GM18508 (cell line): ENCODE data around the gene SP3.

Experiments used
- ATAC-seq: cut with Tn5 transposase; IDR thresholded peaks from one replicate; pipeline ENCODE4 v1.9.1; 2021; ENCODE audit warnings: moderate number of reproducible peaks; ENCODE audit not compliant: insufficient read depth, unreplicated experiment

Gene SP3

DNA sequence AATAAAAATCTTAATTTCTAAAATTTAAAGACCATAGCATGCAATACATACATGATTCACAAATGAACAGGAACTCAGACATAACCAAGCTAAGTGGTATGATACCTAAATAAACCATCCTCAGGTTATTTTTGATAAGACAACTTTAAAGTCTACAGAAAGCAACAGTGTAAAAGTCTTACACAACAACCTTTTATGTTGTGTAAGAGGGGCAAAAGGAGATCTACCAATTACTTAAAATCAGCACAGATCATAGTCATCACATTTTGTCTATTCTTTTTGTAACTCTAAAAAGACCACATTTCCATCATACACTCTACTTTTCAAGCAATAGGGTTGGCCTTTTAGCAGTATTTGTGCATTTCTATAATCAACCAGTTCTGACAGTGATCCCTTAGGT, 16.3 kb downstream of the SP3 start:
- ATAC-seq = no peak

DNA sequence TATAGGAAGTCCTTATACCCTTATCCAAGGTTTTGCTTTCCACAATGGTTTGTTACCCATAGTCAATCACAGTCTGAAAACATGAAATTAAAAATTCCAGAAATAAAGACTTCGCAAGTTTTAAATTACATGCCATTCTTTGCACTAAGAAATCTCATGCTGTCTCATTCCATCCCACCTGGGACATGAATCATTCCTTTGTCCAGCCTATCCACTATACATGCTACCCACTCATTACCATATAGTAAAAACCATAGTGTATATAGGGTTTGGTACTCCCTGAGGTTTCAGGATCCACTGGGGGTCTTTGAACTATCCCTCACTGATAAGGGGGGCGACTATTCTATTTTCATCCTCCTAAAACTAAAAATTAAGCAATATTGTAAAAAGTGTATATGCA, 17.0 kb downstream of the SP3 start:
- no peak for ATAC-seq

DNA sequence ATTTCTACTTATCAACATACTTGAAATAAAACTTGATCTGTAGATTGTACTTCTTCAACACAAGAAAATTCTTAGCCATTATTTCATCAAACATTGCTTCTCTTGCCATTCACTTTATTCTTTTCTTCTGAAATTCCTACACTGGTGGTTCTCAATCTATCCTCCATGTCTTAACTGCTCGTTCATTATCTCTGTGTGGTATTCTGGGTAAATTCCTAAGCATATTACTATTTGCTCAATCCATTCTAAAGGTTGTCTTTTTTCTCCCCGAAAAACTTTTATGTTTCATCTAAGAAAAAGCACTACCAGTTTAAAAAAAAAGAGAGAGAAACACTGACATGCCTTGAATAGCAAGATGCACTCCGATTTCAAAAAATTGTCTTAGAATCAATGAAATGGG, 18.0 kb downstream of the SP3 start:
- no peak for ATAC-seq

DNA sequence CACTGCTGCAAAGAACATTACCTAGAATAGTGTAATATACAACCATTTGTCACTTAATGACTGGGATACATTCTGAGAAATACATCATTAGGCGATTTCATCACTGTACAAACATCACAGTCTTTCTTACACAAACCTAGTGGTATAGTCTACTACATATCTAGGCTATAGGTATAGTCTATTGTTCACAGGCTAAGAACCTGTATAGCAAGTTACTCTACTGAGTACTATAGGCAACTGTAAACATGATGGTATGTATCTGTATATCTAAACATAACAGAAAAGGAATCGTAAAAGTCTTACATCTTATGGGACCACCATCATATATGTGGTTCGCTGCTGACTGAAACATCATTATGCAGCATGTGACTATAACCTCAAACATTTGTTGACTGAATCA, 21.4 kb downstream of the SP3 start:
- no peak for ATAC-seq

DNA sequence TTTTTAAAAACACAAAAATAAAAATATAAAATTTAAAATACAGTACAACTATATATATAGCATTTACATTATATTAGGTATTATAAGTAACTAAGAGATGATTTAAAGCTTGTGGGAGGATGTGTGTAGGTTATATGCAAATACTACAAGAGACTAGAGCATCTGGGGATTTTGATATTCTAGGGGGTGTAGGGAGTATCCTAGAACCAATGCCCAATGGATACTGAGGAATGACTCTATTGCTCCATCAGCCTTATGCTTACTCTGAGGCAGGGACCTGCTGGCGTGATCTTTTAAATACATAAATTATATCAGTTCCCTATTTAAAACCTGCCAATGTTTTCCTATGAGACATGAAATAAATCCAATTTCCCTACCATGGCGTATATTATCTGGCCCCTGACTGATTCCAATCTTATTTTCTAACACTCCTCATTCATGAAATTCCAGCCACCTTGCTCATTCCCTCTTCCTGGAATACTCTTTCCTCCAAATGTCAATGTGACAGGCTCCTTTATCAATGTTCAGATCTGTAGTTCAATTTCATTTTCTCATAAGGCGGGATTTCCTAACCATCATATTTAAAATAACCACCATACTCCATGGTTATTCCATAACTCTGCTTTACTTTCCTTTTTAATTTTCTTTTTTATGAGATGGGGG, 22.2 kb downstream of the SP3 start:
- no peak for ATAC-seq

DNA sequence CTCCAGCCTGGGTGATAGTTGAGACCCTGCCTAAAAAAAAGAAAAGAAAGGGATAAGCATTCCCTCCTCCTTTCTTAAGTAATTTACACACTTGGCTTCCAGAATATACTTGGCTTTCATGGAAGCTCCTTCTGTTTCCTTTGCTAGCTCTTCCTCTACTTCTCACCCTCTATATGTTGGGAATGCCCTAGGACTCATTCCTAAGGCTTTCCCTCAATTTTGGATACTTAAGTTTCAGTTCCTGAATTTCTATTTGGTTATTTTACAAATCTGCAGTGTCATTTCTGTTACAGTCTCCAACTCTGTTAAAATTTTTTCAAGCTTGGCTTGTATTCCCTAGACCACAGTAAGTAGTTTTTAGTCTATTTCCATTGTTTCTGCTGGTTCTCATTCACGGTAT, 23.6 kb downstream of the SP3 start:
- ATAC-seq = no peak

DNA sequence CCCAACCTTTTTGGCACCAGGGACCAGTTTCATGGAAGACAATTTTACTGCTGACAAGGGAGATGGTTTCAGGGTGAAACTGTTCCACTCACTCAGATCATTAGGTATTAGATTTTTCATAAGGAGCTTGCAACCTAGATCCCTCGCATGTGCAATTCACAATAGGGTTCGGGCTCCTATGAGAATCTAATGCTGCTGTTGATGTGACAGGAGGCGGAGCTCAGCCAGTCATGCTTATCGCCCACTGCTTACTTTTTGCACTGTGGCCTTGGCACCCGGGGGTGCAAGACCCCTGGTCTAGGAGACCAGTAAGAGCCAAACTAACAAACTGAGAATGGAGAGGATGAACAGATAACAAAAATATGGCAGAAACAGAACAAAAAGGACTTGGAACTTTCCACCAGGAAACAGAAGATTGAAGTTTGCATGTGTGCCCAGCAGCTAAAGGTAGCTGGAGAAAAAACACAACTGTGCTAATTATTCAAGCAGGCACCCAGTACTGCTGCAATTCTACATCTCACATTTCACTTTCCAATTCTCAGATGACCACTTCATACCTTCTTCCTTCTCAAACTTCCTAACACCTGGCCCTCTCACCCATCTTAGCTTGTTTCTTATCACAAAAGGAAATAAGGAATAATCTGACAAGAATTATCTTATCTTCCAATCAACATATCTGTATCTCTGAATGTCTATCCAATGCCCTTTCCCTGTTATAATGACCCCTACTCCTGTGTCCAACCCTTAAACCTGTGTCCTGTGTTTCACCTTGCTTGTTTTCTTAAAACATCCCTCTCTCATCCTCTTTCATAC, 24.8 kb downstream of the SP3 start:
- no peak for ATAC-seq

DNA sequence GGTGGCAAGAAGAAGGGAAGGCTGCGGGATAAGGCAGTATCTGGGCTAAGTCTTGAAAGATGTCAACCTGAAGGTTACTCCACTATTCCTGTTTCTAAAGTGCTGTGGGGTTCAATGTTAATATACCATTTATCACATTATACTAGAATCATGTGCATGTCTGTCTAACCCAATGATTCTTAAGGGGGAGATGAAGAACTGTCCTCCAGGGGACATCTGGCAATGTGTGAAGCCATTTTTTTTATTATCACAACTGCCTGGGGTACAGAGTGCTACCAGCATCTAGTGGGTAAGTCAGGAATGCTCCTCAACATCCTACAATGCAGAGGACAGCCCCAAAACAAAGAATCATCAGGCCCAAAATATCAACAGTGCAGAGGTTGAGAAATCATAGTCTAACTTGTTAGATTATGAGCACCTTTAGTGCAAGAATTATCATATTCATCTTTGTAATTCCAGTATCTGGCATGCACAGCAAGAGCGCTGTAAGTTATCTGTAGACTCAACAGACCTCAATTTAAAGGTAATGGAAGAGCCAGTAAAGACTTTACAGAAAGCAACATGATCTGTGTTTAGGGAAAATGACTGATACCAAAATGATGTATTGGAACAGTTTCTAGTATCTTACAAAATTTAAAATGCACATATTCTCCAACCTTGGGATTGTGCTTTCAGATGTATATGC, 26.3 kb downstream of the SP3 start:
- ATAC-seq = no peak

DNA sequence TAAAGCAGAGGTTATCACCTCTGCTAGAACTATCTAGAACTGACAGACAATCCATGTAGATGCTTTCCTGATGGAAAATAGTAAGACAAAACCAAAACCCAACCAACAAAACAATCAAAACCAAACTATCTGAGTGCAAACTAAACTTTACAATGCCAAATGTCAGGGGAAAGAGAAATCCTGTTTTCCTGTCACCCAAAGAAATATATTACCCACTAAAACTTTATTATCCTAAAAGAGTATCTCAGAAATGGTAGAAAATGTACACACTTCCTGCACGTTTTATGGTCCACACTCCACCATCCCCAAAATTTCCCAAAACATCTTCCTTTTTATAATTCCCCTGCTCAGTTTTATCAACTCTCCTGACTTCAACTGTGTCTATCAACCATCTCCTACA, 29.9 kb downstream of the SP3 start:
- no peak for ATAC-seq

DNA sequence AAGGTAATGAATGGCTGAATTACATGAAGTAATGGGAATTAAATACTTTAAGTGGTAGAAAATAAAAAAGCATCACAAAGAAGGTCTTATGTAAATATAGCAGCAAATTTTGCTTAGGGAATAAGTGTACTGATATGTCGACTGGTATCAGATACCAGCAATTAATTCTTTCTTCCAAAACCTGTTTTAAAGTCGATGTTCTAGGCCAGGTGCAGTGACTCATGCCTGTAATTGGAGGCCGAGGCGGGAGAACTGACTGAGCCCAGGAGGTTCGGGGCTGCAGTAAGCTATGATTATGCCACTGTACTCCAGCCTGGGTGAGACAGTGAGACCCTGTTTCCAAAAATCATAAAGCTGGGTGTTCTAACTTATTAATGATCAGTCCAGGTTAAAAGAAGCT, 30.3 kb downstream of the SP3 start:
- no peak for ATAC-seq

DNA sequence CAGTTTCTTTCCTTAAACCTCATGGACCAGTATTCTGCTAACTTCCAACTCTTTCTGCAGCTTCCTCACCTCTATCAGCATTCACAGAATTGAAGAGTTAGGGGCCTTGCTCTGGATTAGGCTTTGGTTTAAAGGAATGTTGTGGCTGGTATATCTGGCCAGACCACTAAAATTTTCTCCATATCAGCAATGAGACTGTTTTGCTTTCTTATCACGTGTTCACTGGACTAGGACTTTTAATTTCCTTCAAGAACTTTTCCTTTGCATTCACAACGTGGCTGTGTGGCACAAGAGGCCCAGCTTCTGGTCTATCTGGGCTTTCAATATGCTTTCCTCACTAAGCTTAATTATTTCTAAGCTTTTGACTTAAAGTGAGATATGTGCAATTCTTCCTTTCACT, 33.4 kb downstream of the SP3 start:
- no peak for ATAC-seq

DNA sequence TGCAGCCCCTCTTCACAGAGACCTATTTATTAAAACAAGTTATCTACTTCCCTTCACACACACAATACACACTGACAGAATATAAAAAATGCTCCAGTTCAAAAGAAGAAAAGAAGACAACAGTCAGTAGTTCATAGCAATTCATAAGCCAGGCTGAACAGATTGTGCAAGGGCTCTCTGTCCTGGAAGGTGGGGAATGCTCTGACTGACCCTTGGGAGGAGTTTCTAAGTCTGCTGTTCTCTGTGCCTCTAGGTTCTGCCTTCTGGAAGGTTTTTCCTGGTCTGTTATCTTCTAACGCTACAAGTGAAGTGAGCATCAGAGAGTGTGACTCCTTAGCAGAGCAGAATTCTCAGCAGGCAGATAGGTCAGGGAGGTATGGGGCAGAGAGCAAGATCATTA, 35.7 kb downstream of the SP3 start:
- ATAC-seq = no peak

DNA sequence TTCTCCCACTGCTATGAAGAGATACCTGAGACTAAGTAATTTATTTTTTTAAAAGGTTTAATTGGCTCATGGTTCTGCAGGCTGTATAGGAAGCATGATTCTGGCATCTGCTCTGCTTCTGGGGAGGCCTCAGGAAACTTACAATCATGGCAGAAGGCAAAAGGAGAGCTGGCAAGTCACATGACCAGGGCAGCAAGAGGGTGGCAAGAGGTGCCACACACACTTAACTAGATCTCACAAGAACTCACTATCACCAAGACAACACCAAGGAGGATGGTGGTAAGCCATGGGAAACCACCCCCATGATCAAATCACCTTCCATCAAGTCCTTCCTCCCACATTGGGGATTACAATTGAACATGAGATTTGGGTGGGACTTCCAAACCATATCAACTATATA, 38.3 kb downstream of the SP3 start:
- ATAC-seq = no peak

DNA sequence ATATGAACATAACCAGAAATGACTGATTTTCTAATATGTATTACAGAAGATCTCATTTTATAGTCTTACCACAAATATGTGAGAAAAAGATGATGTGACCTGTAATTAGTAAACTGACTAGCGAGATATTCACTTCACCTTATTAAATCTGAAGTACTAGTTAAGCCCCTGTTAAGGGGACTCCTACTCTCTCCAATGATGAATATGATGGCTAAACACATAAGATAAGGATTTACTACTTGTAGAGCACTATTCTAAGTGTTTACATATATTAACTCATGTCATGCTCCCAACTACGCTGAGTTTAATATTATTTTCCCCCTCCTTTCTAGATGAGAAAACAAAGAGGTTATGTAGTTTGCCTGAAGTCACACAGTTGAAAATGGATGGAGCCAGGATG, 40.9 kb downstream of the SP3 start:
- ATAC-seq = no peak

DNA sequence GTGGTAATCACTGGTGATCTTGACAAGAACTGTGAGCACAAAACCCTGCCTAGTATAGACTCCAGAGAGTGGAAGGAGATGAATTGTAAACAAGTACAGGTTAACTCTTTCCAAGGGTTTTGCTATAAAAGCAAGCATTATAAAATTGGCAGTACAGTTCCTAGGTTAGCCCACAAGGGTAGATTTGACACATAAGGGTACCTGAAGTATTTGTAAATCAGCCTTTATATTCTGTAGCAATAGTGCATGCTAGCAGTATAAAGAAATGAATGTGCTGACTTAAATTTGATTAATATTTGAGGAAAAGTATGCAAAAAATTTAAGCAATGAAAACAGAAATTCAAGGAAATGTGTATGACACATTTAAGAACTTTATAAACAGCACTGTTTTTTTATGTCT, 42.4 kb downstream of the SP3 start:
- no peak for ATAC-seq

DNA sequence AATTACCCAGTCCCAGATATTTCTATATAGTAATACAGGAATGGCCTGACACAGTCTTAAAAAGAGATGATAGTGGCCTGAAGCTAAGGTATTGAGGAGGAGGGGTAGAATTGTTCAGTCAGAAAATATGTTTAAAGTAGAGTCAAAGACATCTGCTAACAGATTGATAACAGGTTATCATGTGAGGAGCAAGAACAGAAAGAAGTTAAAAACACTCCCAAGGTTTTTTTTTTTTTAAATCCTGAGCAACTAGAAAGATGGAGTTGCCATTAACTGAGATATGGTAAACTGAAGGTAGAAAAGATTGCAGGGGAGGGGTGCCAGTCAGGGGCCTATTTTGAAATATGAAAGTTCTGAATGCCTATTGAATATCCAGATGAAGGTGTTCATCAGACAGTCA, 43.1 kb downstream of the SP3 start:
- no peak for ATAC-seq

DNA sequence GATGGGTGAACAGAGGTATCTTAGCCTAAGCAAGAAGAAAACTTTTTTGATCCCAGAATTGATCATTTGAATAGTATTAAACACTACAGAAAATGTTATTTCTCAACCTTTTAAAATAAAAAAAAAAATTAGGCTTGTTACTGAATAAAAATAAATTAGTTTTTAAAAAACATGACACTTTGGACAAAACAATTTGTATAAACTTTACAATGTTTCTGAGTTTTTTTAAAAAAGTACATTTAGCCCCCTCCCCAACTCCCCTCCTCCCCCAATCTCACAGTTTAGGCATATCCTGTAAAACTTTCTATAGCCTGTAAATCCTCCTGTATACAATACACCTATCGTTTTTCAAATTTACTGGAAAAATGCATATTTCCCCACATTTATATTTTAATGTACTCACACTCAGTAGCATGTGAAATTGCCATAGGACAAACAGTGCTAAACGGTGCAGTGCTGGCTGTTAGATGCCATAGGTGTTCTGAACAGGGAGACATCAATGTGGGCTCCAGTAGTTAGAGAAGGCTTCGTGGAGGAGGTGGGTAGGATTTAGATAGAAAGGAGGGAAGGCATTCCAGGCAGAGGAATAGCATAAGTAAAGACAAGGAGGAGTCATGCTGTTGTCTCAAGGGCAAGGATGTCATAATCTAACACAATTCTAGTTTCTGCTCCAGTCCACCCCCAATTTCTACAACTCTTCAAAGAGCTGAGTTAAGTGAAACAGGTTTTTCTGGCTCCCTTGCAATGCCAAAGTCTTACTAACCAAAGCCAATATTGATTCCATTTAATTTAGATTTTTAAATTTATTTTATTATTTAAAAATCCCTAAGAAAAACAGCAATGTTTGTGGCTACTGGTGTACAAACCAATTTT, 50.9 kb downstream of the SP3 start:
- no peak for ATAC-seq

DNA sequence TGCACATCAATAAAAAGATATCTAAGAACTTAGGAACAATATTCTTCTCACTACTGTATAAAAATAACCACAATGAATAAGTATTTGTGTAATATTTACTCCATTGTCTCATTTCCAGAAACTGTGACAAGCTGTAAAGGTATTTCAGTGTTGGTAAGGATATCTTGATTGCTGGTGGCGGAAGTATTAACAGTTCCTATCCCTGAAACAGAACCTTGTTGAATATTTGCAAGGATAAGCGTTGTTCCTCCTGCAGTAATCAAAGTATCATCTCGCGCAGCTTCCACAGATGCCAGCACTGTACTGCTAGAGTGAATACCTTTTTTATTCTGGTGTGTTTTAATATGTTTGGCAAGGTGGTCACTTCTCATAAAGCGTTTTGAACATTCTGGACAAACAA, 55.3 kb downstream of the SP3 start:
- no peak for ATAC-seq

DNA sequence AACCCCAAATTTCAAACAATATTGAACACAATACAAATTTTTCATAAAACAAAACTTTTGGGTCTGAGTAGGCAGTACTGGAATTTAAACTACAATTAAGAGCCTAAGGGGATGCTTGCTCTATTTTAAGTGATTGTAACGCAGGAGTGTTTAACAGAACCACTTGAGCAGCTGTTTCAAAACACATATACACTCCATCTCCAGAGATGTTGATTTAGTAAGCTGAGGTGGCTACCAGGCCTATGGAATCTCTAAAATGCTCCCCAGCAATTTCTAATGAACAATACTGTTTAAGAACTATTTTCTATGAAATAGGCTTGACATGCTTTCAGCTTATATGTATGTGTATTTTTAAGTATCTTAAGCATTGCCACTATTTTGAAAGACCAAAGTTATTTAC, 58.5 kb downstream of the SP3 start:
- ATAC-seq = no peak

DNA sequence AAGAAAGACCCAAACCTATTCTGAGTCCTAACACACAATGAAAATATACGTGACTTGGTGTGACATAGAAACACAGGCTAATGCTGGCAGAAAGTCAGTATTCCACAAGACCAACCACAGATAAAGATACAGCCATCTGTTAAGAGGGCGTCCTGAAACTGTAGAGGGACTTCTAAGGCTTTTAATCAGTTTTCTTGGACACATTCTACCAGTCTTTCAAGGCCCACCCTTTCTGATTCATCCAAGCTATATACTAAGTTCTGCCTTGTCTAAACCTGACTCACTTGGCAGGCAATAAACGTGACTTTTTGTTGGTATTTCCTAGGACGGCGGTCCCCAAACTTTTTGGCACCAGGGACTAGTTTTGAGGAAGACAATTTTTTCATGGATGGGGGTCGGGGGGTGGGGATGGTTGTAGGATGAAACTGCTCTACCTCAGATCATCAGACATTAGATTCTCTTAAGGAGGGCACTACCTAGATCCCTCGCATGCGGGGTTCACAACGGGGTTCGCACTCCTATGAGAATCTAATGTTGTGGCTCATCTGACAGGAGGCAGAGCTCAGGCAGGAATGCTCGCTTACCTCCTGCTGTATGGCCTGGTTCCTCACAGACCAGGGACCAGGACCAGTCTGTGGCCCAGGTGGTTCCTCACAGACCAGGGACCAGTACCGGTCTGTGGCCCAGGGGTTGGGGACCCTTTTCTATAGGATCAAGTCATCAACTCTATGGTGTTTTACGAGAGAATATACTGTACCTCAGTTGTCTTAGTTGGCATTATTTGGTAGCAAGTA, 61.4 kb downstream of the SP3 start:
- ATAC-seq = no peak
